ENCODE results near the gene RFFL.

Gene RFFL

DNA sequence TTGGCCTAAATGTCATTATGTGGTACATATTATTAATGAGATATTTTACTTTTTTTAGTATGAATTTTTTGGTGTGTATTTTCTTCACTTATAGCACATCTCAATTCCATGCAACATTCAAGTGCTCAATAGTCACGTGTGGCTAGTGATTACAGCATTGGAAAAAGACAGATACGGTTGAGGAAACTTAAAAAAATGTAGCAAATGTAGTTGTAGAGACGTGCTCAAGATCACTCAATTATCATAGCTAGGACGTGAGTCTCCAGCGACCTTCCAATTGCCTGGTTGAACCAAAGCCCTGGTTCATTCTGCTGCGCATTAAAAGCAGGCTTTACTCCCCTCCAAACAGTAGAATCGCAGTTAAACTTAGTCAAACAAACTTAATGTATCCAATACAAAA lies 84.4 kb downstream of the RFFL start:
- no peak for FAIRE-seq
- no peak for TF ChIP-seq POLR2A (IDR thresholded peaks at IDR 0.05; ENCODE audit: low read depth, low read length)
- no peak for DNase-seq (ENCODE audit: insufficient read length, low spot score)

DNA sequence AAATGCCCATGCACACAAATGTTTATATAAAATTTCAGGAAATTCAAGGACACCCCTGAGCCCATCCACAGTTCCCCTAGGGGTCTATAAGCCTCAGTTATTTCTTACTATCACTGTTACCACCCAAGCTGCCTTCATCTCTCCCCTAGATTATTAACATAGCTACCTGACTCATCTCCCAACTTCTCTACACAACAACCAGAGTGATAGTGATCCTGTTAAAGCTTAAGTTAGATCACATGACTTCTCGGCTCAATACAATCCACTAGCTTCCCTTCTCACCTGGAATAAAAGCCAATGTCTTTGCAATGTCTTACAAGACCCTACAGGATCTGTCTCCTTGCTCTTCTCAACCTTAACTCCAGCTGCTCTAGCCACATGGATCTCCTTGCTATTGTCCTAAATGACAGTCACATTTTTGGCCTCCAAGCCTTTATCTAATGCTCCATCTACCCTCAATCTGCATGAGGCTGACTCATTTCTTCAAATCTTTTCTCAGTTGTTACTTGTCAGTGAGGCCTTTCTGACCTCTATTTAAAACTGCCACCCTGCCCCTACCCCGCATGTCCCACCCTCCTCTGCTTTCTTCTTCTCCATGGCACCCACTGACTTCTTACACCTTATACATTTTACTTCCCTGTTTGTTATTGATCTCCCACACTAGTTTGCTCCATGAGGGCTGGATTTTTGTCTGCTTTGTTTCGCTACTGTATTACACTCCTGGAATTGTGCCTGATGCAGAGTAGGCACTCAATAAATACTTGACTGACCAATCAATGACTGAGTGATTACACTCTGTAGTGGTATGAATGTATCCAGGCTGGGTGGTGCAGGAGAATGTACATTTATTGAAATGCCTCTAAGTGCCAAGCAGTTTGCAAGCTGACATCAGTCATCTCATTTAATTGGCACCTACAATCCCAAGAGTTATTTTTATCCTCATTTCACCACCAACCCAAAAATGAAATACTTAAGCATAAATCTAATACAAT lies 88.4 kb downstream of the RFFL start:
- DNase-seq (ENCODE audit: insufficient read length, low spot score) (no peak), FAIRE-seq (no peak)
- TF ChIP-seq POLR2A (IDR thresholded peaks at IDR 0.05; ENCODE audit: low read depth, low read length) = no peak

GRCh38 chr17:34974179-34974578 lies 89.3 kb downstream of the RFFL start:
- FAIRE-seq (no peak), DNase-seq (ENCODE audit: insufficient read length, low spot score) (no peak)
- no peak for TF ChIP-seq POLR2A (IDR thresholded peaks at IDR 0.05; ENCODE audit: low read depth, low read length)

- peak; percentile 90 for TF ChIP-seq POLR2A (IDR thresholded peaks at IDR 0.05; ENCODE audit: low read depth, low read length)
- peak; percentile 82 for DNase-seq (ENCODE audit: insufficient read length, low spot score)
- peak; percentile 50 for FAIRE-seq
Measured at GRCh38 chr17:34961093-34961911, 102.2 kb downstream of the RFFL start, which contains the start of the genes CCT6B and ZNF830. CCT6B (minus strand) TSS chr17:34961460; CDS start chr17:34961393, 67 bp downstream. ZNF830 (plus strand) TSS chr17:34961540; CDS start chr17:34961567, 27 bp downstream.

GRCh38 chr17:34958438-34958837 lies 105.1 kb downstream of the RFFL start:
- TF ChIP-seq POLR2A (IDR thresholded peaks at IDR 0.05; ENCODE audit: low read depth, low read length) = no peak
- no peak for DNase-seq (ENCODE audit: insufficient read length, low spot score)
- FAIRE-seq = no peak
